H1 (cell line): ENCODE results near the gene CTNNBL1. TPM values are rescaled to one million over a fixed set of nuclear protein-coding genes. Genes with fewer than 3 reads are reported as not detected.

Experiments used
- BRCA1 ChIP-seq: IDR thresholded peaks from 2 replicates; pipeline ENCODE4 v1.6.1; 2012; ENCODE audit warnings: low read depth, low read length, improper control_type of control experiment
- CHD1 ChIP-seq: IDR thresholded peaks from 2 replicates; pipeline ENCODE4 v1.6.1; 2012; ENCODE audit warnings: low read depth, low read length, improper control_type of control experiment
- CHD7 ChIP-seq: fragments of 300-600 bp; sonication (generic); IDR thresholded peaks from 2 replicates; pipeline ENCODE4 v1.7.1; 2012; ENCODE audit warnings: low read length, moderate library complexity, mild to moderate bottlenecking, inconsistent platforms; ENCODE audit not compliant: insufficient replicate concordance
- CTBP2 ChIP-seq: IDR thresholded peaks from 2 replicates; pipeline ENCODE4 v1.7.0; 2011; ENCODE audit warnings: borderline replicate concordance, mild to moderate bottlenecking, moderate library complexity, mixed read lengths, low read length; ENCODE audit not compliant: insufficient read depth, insufficient read length
- RBBP5 ChIP-seq: IDR thresholded peaks from 2 replicates; pipeline ENCODE4 v1.7.1; 2012; ENCODE audit warnings: low read depth, mild to moderate bottlenecking, inconsistent platforms, low read length, moderate library complexity, borderline replicate concordance
- SP1 ChIP-seq: IDR thresholded peaks from 2 replicates; pipeline ENCODE4 v1.6.1; 2011; ENCODE audit warnings: low read depth, low read length
- SRF ChIP-seq: IDR thresholded peaks from 2 replicates; pipeline ENCODE4 v1.6.1; 2011; ENCODE audit warnings: mild to moderate bottlenecking, low read depth, low read length, moderate library complexity
- SUZ12 ChIP-seq: fragments of 200-600 bp; sonication (generic); IDR thresholded peaks from 2 replicates; pipeline ENCODE4 v1.6.1; 2012; ENCODE audit warnings: mild to moderate bottlenecking, inconsistent platforms, low read length, moderate library complexity, mixed read lengths
- TCF12 ChIP-seq: IDR thresholded peaks from 2 replicates; pipeline ENCODE4 v1.6.1; 2011; ENCODE audit warnings: low read depth, mild to moderate bottlenecking, low read length
- TEAD4 ChIP-seq: IDR thresholded peaks from 2 replicates; pipeline ENCODE4 v1.6.1; 2012; ENCODE audit warnings: low read depth, low read length, inconsistent platforms, mixed read lengths
- polyA plus RNA-seq, 7 experiments: library from polyadenylated mRNA; depleted of rRNA in 3 of 7; stranded (reverse) in 5 of 7; unstranded in 2 of 7; fragments of >200 nt in 5 of 7; fragments of 200-250 nt in 2 of 7; gene quantifications; 1 replicate in 5 of 7; 2 replicates in 1 of 7; 4 replicates in 1 of 7; pipeline versions ENCODE4 v1.2.1 to v1.2.3, GENCODE V29; 2011 to 2013; ENCODE audit warnings: missing spikeins in 2 of 7, mixed read lengths in 2 of 7
- total RNA-seq: library from RNA; stranded (reverse); fragmentation: NEBNext Ultra II Directional; extraction: Animal tissue kit (Norgen Biotek cat#: 25700); gene quantifications from 2 replicates; pipeline ENCODE4 v1.2.1, GENCODE V29; 2021
- TF ChIP-seq, protein P1 (sequence below): IDR thresholded peaks from 2 replicates; pipeline ENCODE4 v1.6.1; 2012; ENCODE audit warnings: inconsistent platforms

The CTNNBL1 gene
- total and polyA plus RNA-seq, 2 of the 8 experiments (the other 6 are each of a cell fraction or from before 2014, with no cell fraction given) = 19.6 to 81.6 TPM

DNA sequence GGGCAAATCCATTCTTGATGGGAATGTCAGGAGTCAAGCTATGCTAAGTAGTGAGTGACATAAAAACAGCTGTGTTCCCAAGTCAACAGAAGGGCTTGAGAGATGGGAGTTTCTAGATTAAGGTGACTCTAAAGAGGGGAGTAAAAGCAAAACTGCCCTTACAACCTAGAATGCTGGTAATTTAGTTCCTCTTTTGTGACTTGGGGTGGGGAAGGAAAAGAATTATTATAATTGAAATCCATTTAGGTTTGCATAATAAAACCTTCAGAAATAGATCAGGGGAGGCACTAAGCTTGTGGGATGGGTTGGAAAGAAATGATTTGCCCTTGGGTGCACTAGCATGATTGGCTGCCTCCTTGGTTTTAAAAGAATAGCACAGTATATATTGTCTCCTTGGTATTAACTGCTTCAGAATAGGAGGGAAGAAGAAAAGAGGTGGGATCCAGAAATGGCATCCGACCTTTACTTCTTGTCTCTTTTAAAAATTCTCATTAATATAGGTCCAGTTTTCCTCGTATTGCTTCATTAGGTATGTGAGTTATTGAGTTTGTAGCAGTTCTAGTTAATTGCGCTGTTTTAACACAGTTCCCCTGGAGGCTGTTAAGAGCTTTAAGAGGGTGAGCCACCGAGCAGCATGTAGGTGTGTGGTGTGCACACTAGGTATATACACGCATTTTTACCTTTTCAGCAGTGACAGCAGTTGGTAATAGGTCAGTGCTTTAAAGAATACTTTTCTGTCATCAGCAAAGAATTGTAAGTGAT lies 113.8 kb downstream of the CTNNBL1 start (continued):
- TF ChIP-seq CHD7 (no peak), TCF12 (no peak), RBBP5 (no peak), BRCA1 (no peak), CHD1 (no peak), SUZ12 (no peak), SP1 (no peak), SRF (no peak), TEAD4 (no peak), CTBP2 (no peak)
- TF ChIP-seq, protein P1, sequence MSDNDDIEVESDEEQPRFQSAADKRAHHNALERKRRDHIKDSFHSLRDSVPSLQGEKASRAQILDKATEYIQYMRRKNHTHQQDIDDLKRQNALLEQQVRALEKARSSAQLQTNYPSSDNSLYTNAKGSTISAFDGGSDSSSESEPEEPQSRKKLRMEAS = no peak
